HG03175 (cell line): Measurements from ENCODE around the gene NOS1AP.

Experiments used
- ATAC-seq: cut with Tn5 transposase; IDR thresholded peaks from one replicate; pipeline ENCODE4 v1.9.1; 2021; ENCODE audit warnings: mild to moderate bottlenecking, moderate library complexity; ENCODE audit not compliant: unreplicated experiment

The NOS1AP gene

GRCh38 chr1:162088281-162088969 lies 18.9 kb downstream of the NOS1AP start:
- ATAC-seq = no peak

GRCh38 chr1:162089748-162090147 lies 20.3 kb downstream of the NOS1AP start:
- no peak for ATAC-seq

- no peak for ATAC-seq
Observed at GRCh38 chr1:162090378-162090777, 20.9 kb downstream of the NOS1AP start.

GRCh38 chr1:162091681-162092524 lies 22.4 kb downstream of the NOS1AP start:
- no peak for ATAC-seq

GRCh38 chr1:162093095-162093494 lies 23.6 kb downstream of the NOS1AP start:
- ATAC-seq = no peak

- no peak for ATAC-seq
Observed at GRCh38 chr1:162094271-162094670, 24.8 kb downstream of the NOS1AP start.

- no peak for ATAC-seq
Observed at GRCh38 chr1:162094723-162095122, 25.2 kb downstream of the NOS1AP start.

GRCh38 chr1:162107911-162108310 lies 38.4 kb downstream of the NOS1AP start:
- no peak for ATAC-seq

GRCh38 chr1:162108426-162108825 lies 38.9 kb downstream of the NOS1AP start:
- no peak for ATAC-seq

GRCh38 chr1:162110910-162111309 lies 41.4 kb downstream of the NOS1AP start:
- ATAC-seq = no peak

- ATAC-seq = no peak
Observed at GRCh38 chr1:162111572-162111971, 42.1 kb downstream of the NOS1AP start.

GRCh38 chr1:162113419-162113818 lies 43.9 kb downstream of the NOS1AP start:
- no peak for ATAC-seq

GRCh38 chr1:162117039-162117774 lies 47.7 kb downstream of the NOS1AP start:
- ATAC-seq = no peak

GRCh38 chr1:162118063-162118462 lies 48.6 kb downstream of the NOS1AP start:
- ATAC-seq = no peak

- ATAC-seq = no peak
Observed at GRCh38 chr1:162128693-162129356, 59.3 kb downstream of the NOS1AP start.

- no peak for ATAC-seq
Observed at GRCh38 chr1:162130308-162130707, 60.8 kb downstream of the NOS1AP start.

- ATAC-seq = no peak
Observed at GRCh38 chr1:162131400-162132321, 62.2 kb downstream of the NOS1AP start.

GRCh38 chr1:162133566-162133965 lies 64.1 kb downstream of the NOS1AP start:
- ATAC-seq = no peak

- ATAC-seq = no peak
Observed at GRCh38 chr1:162134646-162135045, 65.2 kb downstream of the NOS1AP start.

GRCh38 chr1:162135271-162135775 lies 65.8 kb downstream of the NOS1AP start:
- no peak for ATAC-seq
